Liver (tissue), 3 donors: Measurements from ENCODE around the gene H2BK1.

Experiments
- CTCF ChIP-seq: fragments of 150-350 bp; IDR thresholded peaks from 2 replicates; pipeline ENCODE4 v1.5.1; 2017; ENCODE audit warnings: improper control_type of control experiment, low read depth, low read length; ENCODE audit not compliant: missing input control
- EGR1 ChIP-seq, 2 donors: IDR thresholded peaks; 2 replicates each; pipeline ENCODE4 v1.6.1; 2016 to 2018; ENCODE audit warnings: antibody characterized with exemption in 2 of 2, low read depth in 2 of 2
- FOXA1 ChIP-seq: IDR thresholded peaks from 2 replicates; pipeline ENCODE4 v1.6.1; 2016; ENCODE audit warnings: antibody characterized with exemption
- GABPA ChIP-seq, 2 donors: IDR thresholded peaks in 1 of 2; conservative IDR thresholded peaks in 1 of 2; 2 replicates each; pipeline ENCODE4 v1.6.1; 2016; ENCODE audit warnings: antibody characterized with exemption in 2 of 2, mild to moderate bottlenecking in 1 of 2, moderate library complexity in 1 of 2
- JUND ChIP-seq, 2 donors: IDR thresholded peaks; 2 replicates each; pipeline ENCODE4 v1.6.1; 2016; ENCODE audit warnings: antibody characterized with exemption in 2 of 2
- RXRA ChIP-seq, 2 donors: IDR thresholded peaks; 2 replicates each; pipeline ENCODE4 v1.6.1; 2017 to 2018; ENCODE audit warnings: antibody characterized with exemption in 2 of 2, mild to moderate bottlenecking in 1 of 2
- TAF1 ChIP-seq: conservative IDR thresholded peaks from 2 replicates; pipeline ENCODE4 v1.6.1; 2016; ENCODE audit warnings: antibody characterized with exemption, mild to moderate bottlenecking
- YY1 ChIP-seq: IDR thresholded peaks from 2 replicates; pipeline ENCODE4 v1.6.1; 2016; ENCODE audit warnings: antibody characterized with exemption, mild to moderate bottlenecking
- ZBTB33 ChIP-seq: IDR thresholded peaks from 2 replicates; pipeline ENCODE4 v1.6.1; 2016; ENCODE audit warnings: antibody characterized with exemption
- TF ChIP-seq, protein P1 (sequence below): IDR thresholded peaks from 2 replicates; pipeline ENCODE4 v1.6.1; 2016; ENCODE audit warnings: antibody characterized with exemption
- TF ChIP-seq, protein P2 (sequence below): IDR thresholded peaks from 2 replicates; pipeline ENCODE4 v1.6.1; 2016; ENCODE audit warnings: antibody characterized with exemption
- donor health status: healthy.
- donor health status: healthy.

- no peak for TF ChIP-seq CTCF
- TF ChIP-seq JUND (IDR thresholded peaks at IDR 0.05): no peak
- no peak for TF ChIP-seq ZBTB33
- no peak for TF ChIP-seq YY1
- TF ChIP-seq GABPA (IDR thresholded peaks at IDR 0.05 in 1 of 2, conservative IDR thresholded peaks at IDR 0.05 in 1 of 2): no peak
- TF ChIP-seq, protein P1, sequence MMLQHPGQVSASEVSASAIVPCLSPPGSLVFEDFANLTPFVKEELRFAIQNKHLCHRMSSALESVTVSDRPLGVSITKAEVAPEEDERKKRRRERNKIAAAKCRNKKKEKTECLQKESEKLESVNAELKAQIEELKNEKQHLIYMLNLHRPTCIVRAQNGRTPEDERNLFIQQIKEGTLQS: no peak
- TF ChIP-seq, protein P2, sequence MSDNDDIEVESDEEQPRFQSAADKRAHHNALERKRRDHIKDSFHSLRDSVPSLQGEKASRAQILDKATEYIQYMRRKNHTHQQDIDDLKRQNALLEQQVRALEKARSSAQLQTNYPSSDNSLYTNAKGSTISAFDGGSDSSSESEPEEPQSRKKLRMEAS: no peak
- no peak for TF ChIP-seq TAF1
- TF ChIP-seq RXRA (IDR thresholded peaks at IDR 0.05): no peak
- no peak for TF ChIP-seq FOXA1
- no peak for TF ChIP-seq EGR1 (IDR thresholded peaks at IDR 0.05; ENCODE audit: low read depth in 2 of 2)
Measured at GRCh38 chr7:151242159-151243044, 32.1 kb upstream of the H2BK1 start.
